Measurements from ENCODE around the gene DNAH14.

DNA sequence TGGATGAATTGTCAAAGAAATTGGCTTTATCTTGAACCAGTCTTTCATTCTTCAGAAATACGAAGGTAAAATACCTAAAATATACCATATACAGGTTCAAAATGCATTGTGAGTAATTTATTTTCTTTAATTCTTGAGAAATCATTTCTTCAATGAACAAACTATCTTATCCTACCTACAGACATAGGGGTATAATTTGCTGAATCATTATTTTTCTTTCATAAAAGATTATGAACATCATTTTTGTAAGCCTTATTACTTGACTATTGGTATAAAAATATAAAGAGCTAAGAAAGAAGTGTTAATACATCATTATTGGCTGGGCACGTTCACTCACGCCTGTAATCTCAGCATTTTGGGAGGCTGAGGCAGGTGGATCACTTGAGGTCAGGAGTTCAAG lies 167.7 kb downstream of the DNAH14 start:
- no peak for TF ChIP-seq YY1 (IDR thresholded peaks at IDR 0.05; ENCODE audit: low read depth, low read length)
- TF ChIP-seq ASH2L (IDR thresholded peaks at IDR 0.05; ENCODE audit: low read length), result no peak
- no peak for TF ChIP-seq BRCA1 (IDR thresholded peaks at IDR 0.05; ENCODE audit: low read depth, low read length)
- no peak for TF ChIP-seq ATF2 (IDR thresholded peaks at IDR 0.05; ENCODE audit: low read length)
- TF ChIP-seq POLR2AphosphoS5 (IDR thresholded peaks at IDR 0.05; ENCODE audit: low read depth, low read length), result no peak
- no peak for TF ChIP-seq SP4 (IDR thresholded peaks at IDR 0.05; ENCODE audit: low read length)
- no peak for TF ChIP-seq CTCF (IDR thresholded peaks at IDR 0.05; ENCODE audit: control extremely low read depth in 1 of 3, insufficient read depth in 1 of 3, low read depth in 1 of 3, low read length in 3 of 3)

Measured in H1 (cell line).